ENCODE data around the gene TAGAP. TPM values are rescaled to one million over a fixed set of nuclear protein-coding genes. Genes with fewer than 3 reads are reported as not detected.

The TAGAP gene
- total RNA-seq, 2 donors from 2014 or later = 11.7 to 80.7 TPM

GRCh38 chr6:159080217-159080976, 35.6 kb upstream of the TAGAP start:
- Mint-ChIP-seq H3K27ac (no peak overlapping the region), H3K4me1 (peaks cover 15% of the 10 kb centered on the region), H3K27me3 (no peaks in the 10 kb centered on the region), H3K9me3 (no peaks in the 10 kb centered on the region), H3K36me3 (ENCODE audit: low read depth) (no peaks in the 10 kb centered on the region), H3K4me3 (peak overlapping the region; percentile 57)
- ATAC-seq (replicated peaks) = peak; percentile 91

- Mint-ChIP-seq H3K36me3 (ENCODE audit: low read depth) (no peaks in the 10 kb centered on the region), H3K4me1 (peaks cover 15% of the 10 kb centered on the region), H3K4me3 (peak overlapping the region; percentile 57), H3K27ac (no peak overlapping the region), H3K27me3 (no peaks in the 10 kb centered on the region), H3K9me3 (no peaks in the 10 kb centered on the region)
- no peak for ATAC-seq (replicated peaks)
Measured at GRCh38 chr6:159079367-159079766, 34.6 kb upstream of the TAGAP start.

- no peaks in the 10 kb centered on the region for H3K27me3 Mint-ChIP-seq
- H3K36me3 Mint-ChIP-seq (ENCODE audit: low read depth) = no peaks in the 10 kb centered on the region
- peaks cover 15% of the 10 kb centered on the region for H3K4me1 Mint-ChIP-seq
- peak overlapping the region; percentile 6 for H3K27ac Mint-ChIP-seq
- peak; percentile 53 for ATAC-seq (replicated peaks)
- peak overlapping the region; percentile 56 for H3K4me3 Mint-ChIP-seq
- H3K9me3 Mint-ChIP-seq = no peaks in the 10 kb centered on the region
Measured at GRCh38 chr6:159077123-159077522, 32.3 kb upstream of the TAGAP start.

- peak overlapping the region; percentile 57 for H3K27ac Mint-ChIP-seq
- no peak for ATAC-seq (replicated peaks)
- no peaks in the 10 kb centered on the region for H3K27me3 Mint-ChIP-seq
- H3K4me3 Mint-ChIP-seq = peak overlapping the region; percentile 56
- H3K36me3 Mint-ChIP-seq (ENCODE audit: low read depth) = no peaks in the 10 kb centered on the region
- H3K9me3 Mint-ChIP-seq = no peaks in the 10 kb centered on the region
- H3K4me1 Mint-ChIP-seq = peaks cover 20% of the 10 kb centered on the region
Measured at GRCh38 chr6:159075506-159076228, 30.9 kb upstream of the TAGAP start.

GRCh38 chr6:159074876-159075275, 30.1 kb upstream of the TAGAP start:
- Mint-ChIP-seq H3K27ac (peak overlapping the region; percentile 57), H3K4me1 (peaks cover 14% of the 10 kb centered on the region), H3K36me3 (ENCODE audit: low read depth) (no peaks in the 10 kb centered on the region), H3K27me3 (no peaks in the 10 kb centered on the region), H3K4me3 (no peak overlapping the region), H3K9me3 (no peaks in the 10 kb centered on the region)
- no peak for ATAC-seq (replicated peaks)

- H3K27me3 Mint-ChIP-seq = no peaks in the 10 kb centered on the region
- peaks cover 14% of the 10 kb centered on the region for H3K4me1 Mint-ChIP-seq
- H3K9me3 Mint-ChIP-seq = no peaks in the 10 kb centered on the region
- H3K27ac Mint-ChIP-seq = no peak overlapping the region
- ATAC-seq (replicated peaks) = no peak
- no peak overlapping the region for H3K4me3 Mint-ChIP-seq
- H3K36me3 Mint-ChIP-seq (ENCODE audit: low read depth) = no peaks in the 10 kb centered on the region
Measured at GRCh38 chr6:159074120-159074684, 29.4 kb upstream of the TAGAP start.

- ATAC-seq (replicated peaks) = peak; percentile 34
- Mint-ChIP-seq H3K36me3 (ENCODE audit: low read depth) (no peaks in the 10 kb centered on the region), H3K27me3 (no peaks in the 10 kb centered on the region), H3K4me1 (peaks cover 19% of the 10 kb centered on the region), H3K4me3 (peak overlapping the region; percentile 11), H3K27ac (no peak overlapping the region), H3K9me3 (no peaks in the 10 kb centered on the region)
Measured at GRCh38 chr6:159071843-159072769, 27.3 kb upstream of the TAGAP start.

GRCh38 chr6:159068904-159069578, 24.2 kb upstream of the TAGAP start:
- Mint-ChIP-seq H3K9me3 (no peaks in the 10 kb centered on the region), H3K27ac (no peak overlapping the region), H3K27me3 (no peaks in the 10 kb centered on the region), H3K4me3 (no peak overlapping the region), H3K4me1 (peaks cover 40% of the 10 kb centered on the region), H3K36me3 (ENCODE audit: low read depth) (no peaks in the 10 kb centered on the region)
- no peak for ATAC-seq (replicated peaks)

GRCh38 chr6:159067334-159067733, 22.5 kb upstream of the TAGAP start:
- H3K27me3 Mint-ChIP-seq = no peaks in the 10 kb centered on the region
- peak overlapping the region; percentile 47 for H3K27ac Mint-ChIP-seq
- peak overlapping the region; percentile 42 for H3K4me3 Mint-ChIP-seq
- H3K9me3 Mint-ChIP-seq = no peaks in the 10 kb centered on the region
- peaks cover 56% of the 10 kb centered on the region for H3K4me1 Mint-ChIP-seq
- peak; percentile 82 for ATAC-seq (replicated peaks)
- H3K36me3 Mint-ChIP-seq (ENCODE audit: low read depth) = no peaks in the 10 kb centered on the region

GRCh38 chr6:159066483-159066882, 21.7 kb upstream of the TAGAP start:
- Mint-ChIP-seq H3K4me1 (peaks cover 58% of the 10 kb centered on the region), H3K9me3 (no peaks in the 10 kb centered on the region), H3K36me3 (ENCODE audit: low read depth) (no peaks in the 10 kb centered on the region), H3K27ac (peak overlapping the region; percentile 47), H3K27me3 (no peaks in the 10 kb centered on the region), H3K4me3 (peak overlapping the region; percentile 42)
- ATAC-seq (replicated peaks) = no peak

GRCh38 chr6:159065759-159066329, 21.1 kb upstream of the TAGAP start:
- H3K4me1 Mint-ChIP-seq = peaks cover 64% of the 10 kb centered on the region
- H3K27me3 Mint-ChIP-seq = no peaks in the 10 kb centered on the region
- ATAC-seq (replicated peaks) = no peak
- H3K9me3 Mint-ChIP-seq = no peaks in the 10 kb centered on the region
- H3K27ac Mint-ChIP-seq = peak overlapping the region; percentile 20
- no peaks in the 10 kb centered on the region for H3K36me3 Mint-ChIP-seq (ENCODE audit: low read depth)
- H3K4me3 Mint-ChIP-seq = peak overlapping the region; percentile 80

- peak overlapping the region; percentile 80 for H3K4me3 Mint-ChIP-seq
- no peaks in the 10 kb centered on the region for H3K9me3 Mint-ChIP-seq
- ATAC-seq (replicated peaks) = no peak
- no peaks in the 10 kb centered on the region for H3K36me3 Mint-ChIP-seq (ENCODE audit: low read depth)
- peak overlapping the region; percentile 20 for H3K27ac Mint-ChIP-seq
- H3K4me1 Mint-ChIP-seq = peaks cover 69% of the 10 kb centered on the region
- H3K27me3 Mint-ChIP-seq = no peaks in the 10 kb centered on the region
Measured at GRCh38 chr6:159065091-159065490, 20.3 kb upstream of the TAGAP start.

- Mint-ChIP-seq H3K27ac (no peak overlapping the region), H3K9me3 (no peaks in the 10 kb centered on the region), H3K4me3 (peak overlapping the region; percentile 80), H3K36me3 (ENCODE audit: low read depth) (no peaks in the 10 kb centered on the region), H3K27me3 (no peaks in the 10 kb centered on the region), H3K4me1 (peaks cover 76% of the 10 kb centered on the region)
- ATAC-seq (replicated peaks) = no peak
Measured at GRCh38 chr6:159064477-159064876, 19.7 kb upstream of the TAGAP start.

All from activated T-helper 17 cell treated with anti-CD3 and anti-CD28 coated beads, Interleukin-2, amount 50 U/mL, for 72 hours (primary cell).